ENCODE results near the gene PIGS. TPM values are rescaled to one million over a fixed set of nuclear protein-coding genes. Genes with fewer than 3 reads are reported as not detected.

The PIGS gene
- total RNA-seq, 1 donor from 2014 or later: 65.0 TPM

DNA sequence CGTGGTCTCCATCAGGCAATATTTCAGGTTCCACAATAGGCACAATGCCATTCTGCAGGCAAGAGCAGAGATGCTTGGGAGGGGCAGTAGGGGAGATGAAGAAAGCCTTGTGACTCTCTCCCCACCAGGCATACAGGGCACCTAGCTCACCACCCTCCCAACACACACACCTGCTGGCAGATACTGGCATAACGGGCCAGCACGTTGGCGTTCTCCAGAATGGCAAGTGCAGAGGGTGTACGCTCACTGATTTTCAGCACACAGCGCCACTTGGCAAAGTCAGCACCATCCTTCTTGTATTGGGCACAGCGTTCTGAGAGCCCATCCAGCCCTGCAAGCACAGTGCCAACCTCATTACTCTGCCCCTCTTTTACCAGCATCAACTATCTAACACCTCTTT is 3.2 kb upstream of the PIGS start:
- no peak for DNase-seq (ENCODE audit: low spot score, unreplicated experiment)
- Mint-ChIP-seq H3K4me3 (ENCODE audit: low read depth) (no peak overlapping the region), H3K27me3 (peaks cover 15% of the 10 kb centered on the region), H3K4me1 (ENCODE audit: low read depth) (peaks cover 20% of the 10 kb centered on the region), H3K27ac (no peak overlapping the region), H3K36me3 (ENCODE audit: insufficient read depth) (peaks cover 5% of the 10 kb centered on the region), H3K9me3 (ENCODE audit: low read depth) (no peaks in the 10 kb centered on the region)
- TF ChIP-seq, protein P1, sequence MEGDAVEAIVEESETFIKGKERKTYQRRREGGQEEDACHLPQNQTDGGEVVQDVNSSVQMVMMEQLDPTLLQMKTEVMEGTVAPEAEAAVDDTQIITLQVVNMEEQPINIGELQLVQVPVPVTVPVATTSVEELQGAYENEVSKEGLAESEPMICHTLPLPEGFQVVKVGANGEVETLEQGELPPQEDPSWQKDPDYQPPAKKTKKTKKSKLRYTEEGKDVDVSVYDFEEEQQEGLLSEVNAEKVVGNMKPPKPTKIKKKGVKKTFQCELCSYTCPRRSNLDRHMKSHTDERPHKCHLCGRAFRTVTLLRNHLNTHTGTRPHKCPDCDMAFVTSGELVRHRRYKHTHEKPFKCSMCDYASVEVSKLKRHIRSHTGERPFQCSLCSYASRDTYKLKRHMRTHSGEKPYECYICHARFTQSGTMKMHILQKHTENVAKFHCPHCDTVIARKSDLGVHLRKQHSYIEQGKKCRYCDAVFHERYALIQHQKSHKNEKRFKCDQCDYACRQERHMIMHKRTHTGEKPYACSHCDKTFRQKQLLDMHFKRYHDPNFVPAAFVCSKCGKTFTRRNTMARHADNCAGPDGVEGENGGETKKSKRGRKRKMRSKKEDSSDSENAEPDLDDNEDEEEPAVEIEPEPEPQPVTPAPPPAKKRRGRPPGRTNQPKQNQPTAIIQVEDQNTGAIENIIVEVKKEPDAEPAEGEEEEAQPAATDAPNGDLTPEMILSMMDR (IDR thresholded peaks at IDR 0.05; ENCODE audit: unreplicated experiment): peak; percentile 22

DNA sequence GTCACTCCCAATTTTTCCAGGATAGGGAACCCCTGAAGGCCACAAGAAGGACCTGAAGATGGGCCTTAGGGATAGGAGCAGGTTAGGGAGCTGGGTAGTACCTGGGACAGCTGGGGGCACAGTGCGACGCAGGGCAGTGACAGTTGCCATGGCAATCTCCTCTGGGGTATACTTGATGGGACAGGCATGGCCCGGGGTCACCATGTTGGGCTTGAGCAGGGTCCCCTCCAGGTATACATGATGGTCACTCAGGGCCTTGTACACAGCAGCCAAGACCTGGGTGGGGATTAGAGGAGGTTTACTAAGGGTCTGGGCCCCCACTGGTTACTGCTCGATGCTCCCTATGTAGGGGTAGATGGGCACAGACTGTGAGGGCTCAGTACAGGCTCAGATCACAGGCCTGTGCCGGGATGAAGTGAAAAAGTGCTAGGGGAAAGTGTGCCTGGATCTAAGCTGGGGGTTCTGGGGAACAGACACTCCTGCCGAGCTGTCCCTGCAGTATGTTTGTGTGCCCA is 2.7 kb upstream of the PIGS start:
- no peak overlapping the region for H3K27ac Mint-ChIP-seq
- peaks cover 4% of the 10 kb centered on the region for H3K36me3 Mint-ChIP-seq (ENCODE audit: insufficient read depth)
- TF ChIP-seq, protein P1 (IDR thresholded peaks at IDR 0.05; ENCODE audit: unreplicated experiment): no peak
- no peak for DNase-seq (ENCODE audit: low spot score, unreplicated experiment)
- peaks cover 22% of the 10 kb centered on the region for H3K4me1 Mint-ChIP-seq (ENCODE audit: low read depth)
- peaks cover 15% of the 10 kb centered on the region for H3K27me3 Mint-ChIP-seq
- H3K4me3 Mint-ChIP-seq (ENCODE audit: low read depth): no peak overlapping the region
- no peaks in the 10 kb centered on the region for H3K9me3 Mint-ChIP-seq (ENCODE audit: low read depth)

DNA sequence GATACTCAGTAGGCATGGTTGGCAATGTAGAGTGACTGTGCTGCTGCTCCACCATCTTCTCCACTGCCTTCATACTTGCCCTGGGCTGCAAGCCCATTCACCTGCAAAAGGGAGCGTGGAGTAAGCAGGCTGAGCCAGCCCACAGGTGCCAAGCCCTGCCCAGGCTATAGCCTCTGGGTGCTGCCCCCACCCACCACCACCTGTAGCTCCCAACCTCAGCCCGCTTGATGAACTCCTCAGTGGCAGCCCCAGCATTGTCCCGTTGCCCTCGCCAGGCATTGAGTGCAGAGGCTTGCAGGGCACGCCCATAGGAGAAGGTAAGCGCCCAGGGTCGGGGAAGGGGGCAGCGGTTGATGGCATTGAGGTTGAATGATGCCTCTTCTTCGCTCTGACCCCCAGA is 2.2 kb upstream of the PIGS start:
- DNase-seq (ENCODE audit: low spot score, unreplicated experiment): no peak
- no peak overlapping the region for H3K4me3 Mint-ChIP-seq (ENCODE audit: low read depth)
- peaks cover 3% of the 10 kb centered on the region for H3K36me3 Mint-ChIP-seq (ENCODE audit: insufficient read depth)
- TF ChIP-seq, protein P1 (IDR thresholded peaks at IDR 0.05; ENCODE audit: unreplicated experiment): no peak
- H3K4me1 Mint-ChIP-seq (ENCODE audit: low read depth): peaks cover 22% of the 10 kb centered on the region
- H3K9me3 Mint-ChIP-seq (ENCODE audit: low read depth): no peaks in the 10 kb centered on the region
- peaks cover 15% of the 10 kb centered on the region for H3K27me3 Mint-ChIP-seq
- H3K27ac Mint-ChIP-seq: no peak overlapping the region

DNA sequence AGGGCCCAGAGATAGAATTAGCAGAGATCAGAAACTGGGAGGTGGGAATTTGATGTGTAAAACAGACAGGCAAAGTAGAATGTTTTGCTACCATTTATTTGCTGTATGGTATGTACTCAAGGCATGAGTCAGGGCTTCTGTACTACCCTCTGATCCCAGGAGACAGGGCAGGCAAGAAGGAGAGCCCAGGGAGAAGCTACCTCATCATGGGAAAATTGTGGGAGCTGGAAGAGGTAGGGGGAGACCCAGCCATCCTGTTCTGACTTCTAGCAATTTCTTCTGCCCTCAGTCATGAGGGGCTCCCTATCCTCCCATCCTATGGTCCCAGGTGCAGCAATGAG is 1.7 kb upstream of the PIGS start:
- H3K9me3 Mint-ChIP-seq (ENCODE audit: low read depth): no peaks in the 10 kb centered on the region
- TF ChIP-seq, protein P1 (IDR thresholded peaks at IDR 0.05; ENCODE audit: unreplicated experiment): no peak
- H3K4me1 Mint-ChIP-seq (ENCODE audit: low read depth): peaks cover 22% of the 10 kb centered on the region
- peaks cover 15% of the 10 kb centered on the region for H3K27me3 Mint-ChIP-seq
- DNase-seq (ENCODE audit: low spot score, unreplicated experiment): no peak
- H3K27ac Mint-ChIP-seq: no peak overlapping the region
- no peak overlapping the region for H3K4me3 Mint-ChIP-seq (ENCODE audit: low read depth)
- peaks cover 3% of the 10 kb centered on the region for H3K36me3 Mint-ChIP-seq (ENCODE audit: insufficient read depth)

DNA sequence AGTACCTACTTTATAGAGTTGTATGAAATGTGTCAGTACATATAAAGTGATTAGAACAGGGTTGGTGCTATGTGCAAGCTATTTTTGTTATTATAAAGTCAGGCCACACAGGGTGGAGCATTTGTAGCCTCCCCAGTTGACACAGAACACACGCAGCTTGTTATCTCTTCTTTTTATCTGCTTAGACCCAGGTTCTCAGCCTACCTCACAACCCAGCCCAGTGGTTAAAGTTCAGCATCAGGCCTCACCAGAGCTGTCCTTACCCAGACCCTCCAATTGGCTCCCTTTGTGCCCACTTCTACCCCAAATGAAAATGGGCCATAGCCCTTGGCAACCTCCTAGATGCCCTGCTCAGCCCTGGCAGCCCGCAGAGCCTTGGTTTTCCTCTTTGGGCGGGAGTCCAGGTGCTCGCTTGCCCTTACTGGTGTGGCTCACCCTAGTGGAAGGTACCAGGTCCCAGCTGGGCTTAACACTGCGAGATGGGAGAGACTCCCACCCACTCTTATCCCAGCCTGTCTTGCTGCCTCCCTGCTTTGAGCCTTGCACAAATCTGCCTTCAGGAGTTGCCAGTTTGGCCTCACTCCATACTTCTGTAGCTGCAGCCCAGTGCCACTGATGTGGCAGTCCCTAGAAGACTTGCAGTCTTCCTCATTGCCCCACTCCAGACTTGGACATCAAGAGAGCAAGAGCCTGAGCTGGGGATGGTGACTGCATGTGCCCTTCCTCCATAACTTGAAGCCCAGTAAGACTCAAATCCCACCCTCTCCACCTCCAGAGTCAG is 1.1 kb upstream of the PIGS start:
- Mint-ChIP-seq H3K9me3 (ENCODE audit: low read depth) (no peaks in the 10 kb centered on the region), H3K36me3 (ENCODE audit: insufficient read depth) (peaks cover 3% of the 10 kb centered on the region), H3K4me1 (ENCODE audit: low read depth) (peaks cover 26% of the 10 kb centered on the region), H3K27ac (no peak overlapping the region), H3K4me3 (ENCODE audit: low read depth) (peak overlapping the region; percentile 97), H3K27me3 (peaks cover 15% of the 10 kb centered on the region)
- no peak for DNase-seq (ENCODE audit: low spot score, unreplicated experiment)
- TF ChIP-seq, protein P1 (IDR thresholded peaks at IDR 0.05; ENCODE audit: unreplicated experiment): no peak
